Keratinocyte (primary cell): Measurements from ENCODE around the gene ADAM12. TPM values are rescaled to one million over a fixed set of nuclear protein-coding genes. Genes with fewer than 3 reads are reported as not detected.

Experiments used
- DNase-seq: peaks from one replicate; pipeline ENCODE4 v3.0.0-alpha.2; 2011; ENCODE audit warnings: low read depth, missing footprints, low spot score
- FAIRE-seq: peaks from 2 replicates; lab custom pipeline; 2011; peaks lifted over from hg19 to GRCh38; lab: Jason Lieb, UNC
- H2AFZ ChIP-seq: 2 replicates; pipeline ENCODE4 v1.6.0; 2012; ENCODE audit warnings: low read length, control low read depth, inconsistent platforms; ENCODE audit not compliant: control insufficient read depth
- H3K27ac ChIP-seq: 2 replicates; pipeline ENCODE4 v1.5.1; 2011; ENCODE audit warnings: low read length; ENCODE audit not compliant: control insufficient read depth, insufficient read depth
- H3K27me3 ChIP-seq: 3 replicates; pipeline ENCODE4 v1.6.0; 2011; ENCODE audit warnings: low read length; ENCODE audit not compliant: control insufficient read depth, insufficient read depth; ENCODE audit errors: extremely low read depth
- H3K36me3 ChIP-seq, 2 experiments: 2 replicates in 1 of 2; 3 replicates in 1 of 2; pipeline ENCODE4 v1.5.1; 2011; ENCODE audit warnings: low read length in 2 of 2, mild to moderate bottlenecking in 1 of 2; ENCODE audit not compliant: control insufficient read depth in 2 of 2, insufficient read depth in 2 of 2; ENCODE audit errors: extremely low read depth in 1 of 2
- H3K4me1 ChIP-seq: 3 replicates; pipeline ENCODE4 v1.5.1; 2011; ENCODE audit warnings: low read length; ENCODE audit not compliant: control insufficient read depth, insufficient read depth; ENCODE audit errors: extremely low read depth
- H3K4me2 ChIP-seq: 3 replicates; pipeline ENCODE4 v1.6.0; 2011; ENCODE audit warnings: low read depth, low read length; ENCODE audit not compliant: control insufficient read depth, insufficient read depth; ENCODE audit errors: extremely low read depth
- H3K4me3 ChIP-seq, 3 experiments: fragments of 200-600 bp in 1 of 3; sonication (generic) in 1 of 3; 2 replicates in 2 of 3; 3 replicates in 1 of 3; pipeline ENCODE4 v1.5.1; 2011 to 2016; ENCODE audit warnings: low read length in 3 of 3, mild to moderate bottlenecking in 3 of 3, control low read depth in 2 of 3, inconsistent platforms in 1 of 3, low read depth in 1 of 3, mixed read lengths in 1 of 3, mixed run types in 1 of 3, moderate library complexity in 1 of 3; ENCODE audit not compliant: control insufficient read depth in 2 of 3, insufficient read depth in 2 of 3; ENCODE audit errors: extremely low read depth in 1 of 3
- H3K79me2 ChIP-seq: 2 replicates; pipeline ENCODE4 v1.6.0; 2012; ENCODE audit warnings: low read length; ENCODE audit not compliant: control insufficient read depth, insufficient read depth
- H3K9ac ChIP-seq: 3 replicates; pipeline ENCODE4 v1.6.0; 2011; ENCODE audit warnings: low read length; ENCODE audit not compliant: control insufficient read depth, insufficient read depth; ENCODE audit errors: extremely low read depth
- H3K9me1 ChIP-seq: 3 replicates; pipeline ENCODE4 v1.6.0; 2011; ENCODE audit warnings: low read length; ENCODE audit not compliant: control insufficient read depth, insufficient read depth; ENCODE audit errors: extremely low read depth
- H3K9me3 ChIP-seq: 2 replicates; pipeline ENCODE4 v1.5.1; 2012; ENCODE audit warnings: low read depth, low read length; ENCODE audit not compliant: control insufficient read depth
- H4K20me1 ChIP-seq: 3 replicates; pipeline ENCODE4 v1.6.0; 2011; ENCODE audit warnings: low read length; ENCODE audit not compliant: control insufficient read depth, insufficient read depth; ENCODE audit errors: extremely low read depth
- CTCF ChIP-seq, 3 experiments: IDR thresholded peaks in 1 of 3; conservative IDR thresholded peaks in 1 of 3; optimal IDR thresholded peaks in 1 of 3; 2 replicates in 2 of 3; 3 replicates in 1 of 3; pipeline versions ENCODE3 to v1.5.1; 2011; ENCODE audit warnings: low read length in 3 of 3, mild to moderate bottlenecking in 3 of 3, moderate library complexity in 2 of 3, control low read depth in 1 of 3, inconsistent platforms in 1 of 3; ENCODE audit not compliant: insufficient read depth in 2 of 3; ENCODE audit errors: extremely low read depth in 1 of 3
- EZH2 ChIP-seq: IDR thresholded peaks from one replicate; pipeline ENCODE4 v1.6.1; 2012; ENCODE audit warnings: inconsistent platforms, mild to moderate bottlenecking, low read length, moderate library complexity
- dilution Hi-C: fragments of 300-500 bp; cut with MboI; formaldehyde crosslinking; loops from one replicate; pipeline ENCODE4 v1.7.0; 2020; ENCODE audit warnings: low sequenced_read_pairs; ENCODE audit not compliant: extremely low pct_ligation_motif_present
- polyA plus RNA-seq, 5 experiments: library from polyadenylated mRNA; depleted of rRNA in 3 of 5; stranded (reverse) in 3 of 5; stranded (forward) in 1 of 5; unstranded in 1 of 5; fragments of >200 nt; gene quantifications; 1 replicate in 1 of 5; 2 replicates in 3 of 5; 3 replicates in 1 of 5; pipeline versions ENCODE4 v1.2.1 to v1.2.3, GENCODE V29; 2011 to 2012; ENCODE audit warnings: missing spikeins in 2 of 5, low read depth in 1 of 5, low replicate concordance in 1 of 5

ADAM12 gene
- polyA plus RNA-seq, 1 donor (not counting 4 experiments of a cell fraction or from before 2014, with no cell fraction given), result 0.07 TPM

DNA sequence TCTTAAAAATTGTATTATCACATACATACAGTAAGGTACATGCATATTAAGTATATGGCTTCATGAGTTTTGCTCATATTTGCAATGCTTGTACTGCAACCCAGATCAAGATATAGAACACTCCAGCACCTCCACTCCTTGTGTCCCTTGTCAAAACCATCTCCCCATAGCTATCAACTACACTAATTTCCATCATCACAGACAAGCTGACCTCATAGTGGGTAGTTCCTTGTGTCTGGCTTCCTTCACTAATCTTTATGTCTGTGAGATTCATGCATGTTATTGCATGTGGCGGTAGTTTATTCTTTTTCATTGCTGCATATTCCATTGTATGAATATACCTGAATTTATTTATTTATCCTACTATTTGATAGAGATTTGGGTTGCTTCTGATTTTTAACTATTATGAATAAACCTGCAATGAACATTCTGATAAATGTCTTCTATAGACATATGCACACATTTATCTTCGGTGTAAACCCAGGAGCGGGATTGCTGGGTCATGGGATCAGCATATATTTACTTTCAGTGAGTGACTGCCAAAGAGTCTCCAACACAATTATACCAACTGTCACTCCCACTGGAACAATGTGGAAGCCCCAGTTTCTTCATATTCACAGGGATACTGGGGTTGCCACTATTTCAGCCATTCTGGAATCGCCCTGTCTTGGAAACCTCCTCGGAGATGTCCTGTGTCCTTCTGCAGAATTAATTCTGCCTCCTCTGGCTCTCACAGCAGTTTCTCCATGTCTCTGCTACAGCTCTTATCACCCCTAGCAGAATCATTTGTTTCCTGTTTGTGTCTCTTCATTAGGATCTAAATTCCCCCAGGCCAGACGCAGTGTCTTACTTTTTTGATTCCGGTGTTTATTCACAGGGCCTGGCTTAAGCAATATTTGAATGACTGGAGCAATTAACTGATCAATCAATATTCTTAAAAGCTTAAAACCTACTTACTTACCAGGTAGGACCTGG is 14.7 kb upstream of the ADAM12 start:
- Histone ChIP-seq H4K20me1 (no peaks in the 10 kb centered on the region), H3K9ac (no peak overlapping the region), H2AFZ (no peak overlapping the region), H3K36me3 (no peaks in the 10 kb centered on the region), H3K27me3 (no peaks in the 10 kb centered on the region), H3K9me1 (no peaks in the 10 kb centered on the region), H3K4me3 (no peak overlapping the region), H3K27ac (no peak overlapping the region), H3K79me2 (no peaks in the 10 kb centered on the region), H3K4me1 (peaks cover 4% of the 10 kb centered on the region), H3K9me3 (no peaks in the 10 kb centered on the region), H3K4me2 (no peak overlapping the region)
- TF ChIP-seq CTCF (optimal IDR thresholded peaks at IDR 0.05 in 1 of 3, IDR thresholded peaks at IDR 0.05 in 1 of 3, conservative IDR thresholded peaks at IDR 0.05 in 1 of 3; ENCODE audit: extremely low read depth in 1 of 3, insufficient read depth in 2 of 3, low read length in 3 of 3), result no peak
- TF ChIP-seq EZH2, result no peak
- dilution Hi-C loops, result no loop called here
- no peak for DNase-seq
- no peak for FAIRE-seq

GRCh38 chr10:126400641-126401040 is 12.4 kb upstream of the ADAM12 start:
- Histone ChIP-seq H3K36me3 (no peaks in the 10 kb centered on the region), H4K20me1 (no peaks in the 10 kb centered on the region), H3K4me2 (no peak overlapping the region), H3K27ac (no peak overlapping the region), H3K79me2 (no peaks in the 10 kb centered on the region), H3K4me1 (peaks cover 8% of the 10 kb centered on the region), H2AFZ (no peak overlapping the region), H3K4me3 (no peak overlapping the region), H3K9me3 (no peaks in the 10 kb centered on the region), H3K9me1 (no peaks in the 10 kb centered on the region), H3K27me3 (no peaks in the 10 kb centered on the region), H3K9ac (no peak overlapping the region)
- DNase-seq (no peak), FAIRE-seq (no peak)
- TF ChIP-seq EZH2 (no peak), CTCF (optimal IDR thresholded peaks at IDR 0.05 in 1 of 3, IDR thresholded peaks at IDR 0.05 in 1 of 3, conservative IDR thresholded peaks at IDR 0.05 in 1 of 3; ENCODE audit: extremely low read depth in 1 of 3, insufficient read depth in 2 of 3, low read length in 3 of 3) (no peak)
- dilution Hi-C loops, result no loop called here
